Measurements from ENCODE around the gene FLACC1. TPM values are rescaled to one million over a fixed set of nuclear protein-coding genes. Genes with fewer than 3 reads are reported as not detected.
"Not testable (repeated sequence)": the region's sequence is repeated elsewhere in the genome, so short reads cannot be mapped to it uniquely, and the experiment has no call there.

Gene FLACC1
- total RNA-seq, 1 donor from 2014 or later, result 0.54 TPM

- no peak for DNase-seq (ENCODE audit: low read depth)
These were observed 43.8 kb downstream of the FLACC1 start for GRCh38 chr2:201313362-201313761.

GRCh38 chr2:201308914-201309313 is 48.2 kb downstream of the FLACC1 start:
- no peak for DNase-seq (ENCODE audit: low read depth)
- no peaks in the 10 kb centered on the region for H3K27me3 ChIP-seq (ENCODE audit: control insufficient read depth, insufficient read depth, low read length)
- H3K36me3 ChIP-seq (ENCODE audit: control insufficient read depth, insufficient read depth, low read length), result no peaks in the 10 kb centered on the region
- no peak for TF ChIP-seq CTCF (IDR thresholded peaks at IDR 0.05; ENCODE audit: insufficient read depth, low read length, poor library complexity, severe bottlenecking)
- no peak overlapping the region for H3K4me3 ChIP-seq (ENCODE audit: low read depth, low read length)

More at GRCh38 chr2:201313362-201313761, 43.8 kb downstream of the FLACC1 start:
- no peaks in the 10 kb centered on the region for H3K36me3 ChIP-seq (ENCODE audit: control insufficient read depth, insufficient read depth, low read length)
- no peaks in the 10 kb centered on the region for H3K27me3 ChIP-seq (ENCODE audit: control insufficient read depth, insufficient read depth, low read length)
- TF ChIP-seq CTCF (IDR thresholded peaks at IDR 0.05; ENCODE audit: insufficient read depth, low read length, poor library complexity, severe bottlenecking), result no peak
- H3K4me3 ChIP-seq (ENCODE audit: low read depth, low read length), result no peak overlapping the region

- Histone ChIP-seq H3K36me3 (ENCODE audit: control insufficient read depth, insufficient read depth, low read length) (no peaks in the 10 kb centered on the region), H3K27me3 (ENCODE audit: control insufficient read depth, insufficient read depth, low read length) (no peaks in the 10 kb centered on the region), H3K4me3 (ENCODE audit: low read depth, low read length) (no peak overlapping the region)
- no peak for TF ChIP-seq CTCF (IDR thresholded peaks at IDR 0.05; ENCODE audit: insufficient read depth, low read length, poor library complexity, severe bottlenecking)
- no peak for DNase-seq (ENCODE audit: low read depth)
These were observed 49.3 kb downstream of the FLACC1 start for GRCh38 chr2:201307876-201308275.

GRCh38 chr2:201299929-201300328 is 57.2 kb downstream of the FLACC1 start:
- H3K27me3 ChIP-seq (ENCODE audit: control insufficient read depth, insufficient read depth, low read length); H3K36me3 ChIP-seq (ENCODE audit: control insufficient read depth, insufficient read depth, low read length); H3K4me3 ChIP-seq (ENCODE audit: low read depth, low read length); DNase-seq (ENCODE audit: low read depth): not testable (repeated sequence)

GRCh38 chr2:201298462-201299052 is 58.6 kb downstream of the FLACC1 start:
- H3K4me3 ChIP-seq (ENCODE audit: low read depth, low read length), result no peak overlapping the region
- DNase-seq (ENCODE audit: low read depth), result no peak
- no peaks in the 10 kb centered on the region for H3K27me3 ChIP-seq (ENCODE audit: control insufficient read depth, insufficient read depth, low read length)
- no peaks in the 10 kb centered on the region for H3K36me3 ChIP-seq (ENCODE audit: control insufficient read depth, insufficient read depth, low read length)
- no peak for TF ChIP-seq CTCF (IDR thresholded peaks at IDR 0.05; ENCODE audit: insufficient read depth, low read length, poor library complexity, severe bottlenecking)

- H3K27me3 ChIP-seq (ENCODE audit: control insufficient read depth, insufficient read depth, low read length); H3K36me3 ChIP-seq (ENCODE audit: control insufficient read depth, insufficient read depth, low read length); H3K4me3 ChIP-seq (ENCODE audit: low read depth, low read length); DNase-seq (ENCODE audit: low read depth): not testable (repeated sequence)
These were observed 66.5 kb downstream of the FLACC1 start for GRCh38 chr2:201290457-201291148.

GRCh38 chr2:201285499-201285898 is 71.6 kb downstream of the FLACC1 start:
- TF ChIP-seq CTCF (IDR thresholded peaks at IDR 0.05; ENCODE audit: insufficient read depth, low read length, poor library complexity, severe bottlenecking), result no peak
- DNase-seq (ENCODE audit: low read depth), result no peak
- no peak overlapping the region for H3K4me3 ChIP-seq (ENCODE audit: low read depth, low read length)
- no peaks in the 10 kb centered on the region for H3K36me3 ChIP-seq (ENCODE audit: control insufficient read depth, insufficient read depth, low read length)
- H3K27me3 ChIP-seq (ENCODE audit: control insufficient read depth, insufficient read depth, low read length), result no peaks in the 10 kb centered on the region
